Left kidney (tissue), 2 donors: Measurements from ENCODE around the gene SPATA12. TPM values are rescaled to one million over a fixed set of nuclear protein-coding genes. Genes with fewer than 3 reads are reported as not detected.
"Not testable (repeated sequence)": the region's sequence is repeated elsewhere in the genome, so short reads cannot be mapped to it uniquely, and the experiment has no call there.

ENCODE experiments used
- DNase-seq: peaks from one replicate; pipeline ENCODE4 v3.0.0-alpha.2; 2013
- polyA plus RNA-seq: library from polyadenylated mRNA; unstranded; fragments of 120-200 nt; gene quantifications from one replicate; pipeline ENCODE4 v1.2.1, GENCODE V29; 2013; ENCODE audit not compliant: insufficient read length

Gene SPATA12
- polyA plus RNA-seq, 1 donor: 0.22 TPM

DNA sequence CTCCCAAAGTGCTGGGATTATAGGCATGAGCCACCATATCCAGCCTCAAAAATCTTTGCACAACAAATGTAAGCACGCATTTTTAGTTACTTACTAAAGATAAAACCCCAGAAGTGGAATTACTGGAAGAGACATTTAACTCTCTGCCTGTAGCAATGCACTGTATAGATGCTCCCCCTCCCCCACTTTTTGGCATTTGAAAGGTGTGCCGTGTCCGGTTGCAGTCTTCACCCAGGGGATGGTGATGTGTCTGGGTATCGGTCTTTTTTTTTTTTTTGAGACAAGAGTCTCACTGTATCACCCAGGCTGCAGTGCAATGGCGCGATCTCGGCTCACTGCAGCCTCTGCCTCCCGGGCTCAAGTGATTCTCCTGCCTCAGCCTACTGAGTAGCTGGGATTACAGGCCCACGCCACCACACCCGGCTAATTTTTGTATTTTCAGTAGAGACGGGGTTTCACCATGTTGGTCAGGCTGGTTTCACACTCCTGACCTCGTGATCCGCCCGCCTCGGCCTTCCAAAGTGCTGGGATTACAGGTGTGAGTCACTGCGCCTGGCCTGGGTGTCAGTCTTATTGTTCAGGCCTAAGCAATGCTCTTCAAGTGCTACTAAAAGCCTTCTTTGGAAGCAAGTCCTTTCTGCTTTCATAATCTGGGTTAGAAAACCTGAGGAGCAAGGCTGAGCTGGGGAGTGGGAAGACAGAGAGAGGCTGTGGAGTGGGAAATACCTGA, 23.0 kb downstream of the SPATA12 start:
- not testable (repeated sequence) for DNase-seq

DNA sequence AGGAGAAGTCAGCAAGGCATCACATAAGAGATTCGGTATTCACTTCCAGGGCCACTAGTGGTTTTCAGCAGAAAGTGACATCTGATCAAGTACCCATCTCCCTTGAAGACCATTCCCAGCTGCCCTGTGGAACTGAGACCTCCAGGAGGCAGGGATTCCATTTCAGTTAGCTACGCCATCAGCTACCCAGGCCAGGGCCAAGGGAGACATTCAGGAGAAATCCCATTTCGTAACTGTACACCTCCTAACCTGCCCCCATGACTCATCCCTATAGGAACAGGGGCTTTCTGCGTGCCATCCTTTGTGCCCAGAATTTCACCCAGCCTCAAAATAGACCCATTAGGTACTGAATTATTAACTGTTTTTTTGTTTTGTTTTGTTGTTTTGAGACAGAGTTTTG, 24.7 kb downstream of the SPATA12 start:
- no peak for DNase-seq

DNA sequence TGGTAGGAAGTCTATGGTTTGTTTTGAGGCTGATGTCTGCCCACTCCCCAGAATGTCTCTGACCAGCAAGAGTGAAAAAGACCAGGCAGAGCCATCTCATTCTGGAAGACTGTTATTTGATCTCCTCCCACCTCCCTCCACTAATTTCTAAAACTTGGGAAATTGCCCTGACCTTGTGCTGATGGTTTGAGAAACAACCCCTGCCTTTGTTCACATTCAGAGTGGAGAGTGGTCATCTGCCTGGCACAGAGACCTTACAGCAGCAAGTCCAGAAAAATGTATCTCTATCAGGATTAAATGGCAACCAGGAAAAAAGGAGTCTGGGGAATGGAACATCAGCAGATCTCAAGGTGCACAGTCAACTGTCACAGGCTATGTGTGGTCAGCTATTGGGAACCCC, 25.7 kb downstream of the SPATA12 start:
- no peak for DNase-seq

GRCh38 chr3:57087361-57088092, 27.1 kb downstream of the SPATA12 start:
- DNase-seq: no peak

- no peak for DNase-seq
These were observed 28.0 kb downstream of the SPATA12 start for GRCh38 chr3:57088503-57088902.

GRCh38 chr3:57089043-57089442, 28.6 kb downstream of the SPATA12 start:
- no peak for DNase-seq

GRCh38 chr3:57091521-57092273, 31.2 kb downstream of the SPATA12 start:
- no peak for DNase-seq

DNA sequence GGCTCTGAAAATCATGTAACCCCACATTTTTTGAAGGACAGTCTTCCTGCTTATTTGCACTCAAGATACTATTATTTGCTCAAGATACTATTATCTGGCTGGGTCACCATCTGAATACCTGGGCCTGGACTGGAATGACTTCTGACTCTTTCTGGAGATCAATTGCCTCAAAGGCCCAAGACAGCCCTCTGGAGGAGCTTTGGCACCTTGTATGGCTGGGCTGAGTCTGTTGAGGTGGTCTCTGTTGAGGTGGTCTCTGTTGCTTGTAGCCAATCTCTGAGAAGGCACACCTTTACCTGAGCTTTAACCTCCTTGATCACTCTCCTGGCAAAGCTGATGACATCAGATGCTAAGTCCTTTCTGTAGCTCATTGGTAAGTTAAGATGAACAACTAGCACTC, 33.0 kb downstream of the SPATA12 start:
- no peak for DNase-seq

DNA sequence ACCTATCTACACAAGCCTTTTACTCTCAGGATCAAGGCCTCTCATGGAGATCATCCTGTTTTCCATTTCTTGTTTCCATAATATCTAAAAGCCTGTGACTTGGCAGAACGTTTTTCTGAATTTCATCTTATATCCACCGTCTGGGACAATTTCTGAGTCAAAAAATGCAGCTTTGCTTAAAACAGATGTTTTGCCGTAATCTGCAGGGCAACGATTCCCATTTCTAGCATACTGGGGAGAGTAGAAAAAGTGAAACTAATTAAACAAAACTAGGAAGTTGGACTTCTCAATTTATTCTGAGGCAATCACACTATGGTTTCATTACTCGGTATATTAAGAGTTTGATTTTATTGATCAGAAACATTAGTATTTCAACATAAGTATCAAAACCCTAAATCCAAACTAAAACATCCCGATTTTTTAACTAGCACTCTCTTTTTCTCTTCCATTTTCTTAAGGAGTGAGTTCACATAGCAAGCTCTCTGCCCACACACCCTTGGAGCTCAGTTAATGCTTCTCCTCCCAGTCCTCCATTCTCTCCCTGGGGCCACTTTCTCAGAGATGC, 33.6 kb downstream of the SPATA12 start:
- no peak for DNase-seq

GRCh38 chr3:57094575-57094974, 34.1 kb downstream of the SPATA12 start:
- no peak for DNase-seq

DNA sequence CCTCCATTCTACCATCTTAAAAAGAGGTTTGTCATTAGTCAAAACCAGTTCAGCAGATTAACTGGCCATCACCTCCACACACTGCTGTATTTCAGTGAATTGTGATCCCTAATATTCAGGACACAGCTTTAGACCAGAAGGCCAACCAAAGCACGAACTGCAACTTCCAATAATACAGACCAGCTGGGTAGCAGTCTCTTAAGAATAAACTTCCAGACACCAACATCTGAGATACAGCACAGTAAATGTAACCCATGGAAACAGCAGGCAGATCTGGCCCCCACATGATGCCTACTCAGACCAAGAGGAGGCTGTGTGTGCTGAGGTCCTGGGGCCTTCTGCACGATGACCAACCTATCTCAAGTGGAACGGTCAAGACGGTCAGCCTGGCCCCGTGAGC, 34.9 kb downstream of the SPATA12 start:
- no peak for DNase-seq

GRCh38 chr3:57097536-57097935, 37.1 kb downstream of the SPATA12 start:
- DNase-seq: no peak

DNA sequence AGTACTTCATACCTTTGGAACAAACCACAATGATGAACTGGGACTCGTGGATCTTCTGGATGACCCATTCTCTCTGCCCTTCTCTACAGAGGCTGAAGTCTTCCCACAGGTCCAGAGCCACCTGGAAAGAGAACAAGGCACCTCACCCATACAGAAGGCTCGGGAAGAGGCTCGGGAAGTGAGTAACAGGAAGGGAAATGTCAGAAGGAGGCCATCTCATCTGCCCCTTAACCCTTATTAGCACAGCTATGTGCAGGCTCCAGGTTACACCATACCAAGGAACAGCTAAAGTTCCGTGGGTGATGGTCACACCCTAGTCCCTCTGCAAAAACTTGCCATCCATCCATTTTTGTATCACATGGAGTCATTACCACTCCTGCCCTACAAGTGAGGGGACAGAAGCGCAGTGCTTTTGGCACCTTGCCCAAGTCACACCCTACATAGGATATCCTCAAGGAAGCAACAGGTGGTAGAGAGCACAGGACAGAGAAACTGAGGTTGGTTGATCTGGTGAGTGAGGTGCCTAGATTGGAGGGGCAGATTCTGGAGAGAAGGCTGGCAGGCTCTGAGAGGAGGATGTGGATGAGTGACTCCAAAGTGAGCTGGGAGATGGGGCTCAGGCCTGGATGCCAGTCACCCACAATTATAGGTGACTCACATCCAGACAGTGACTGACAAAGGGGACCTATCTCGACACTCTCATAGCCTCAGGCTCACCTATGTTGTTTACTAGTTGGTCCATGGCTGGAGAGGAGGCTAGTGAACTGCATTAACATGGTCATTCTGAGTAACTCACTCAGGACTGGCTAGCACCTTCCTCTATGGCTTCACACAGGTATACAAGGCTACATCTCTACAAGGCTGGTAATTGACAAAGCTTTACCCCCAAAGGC, 38.2 kb downstream of the SPATA12 start:
- no peak for DNase-seq

GRCh38 chr3:57100046-57100695, 39.7 kb downstream of the SPATA12 start:
- DNase-seq: peak; percentile 84

DNA sequence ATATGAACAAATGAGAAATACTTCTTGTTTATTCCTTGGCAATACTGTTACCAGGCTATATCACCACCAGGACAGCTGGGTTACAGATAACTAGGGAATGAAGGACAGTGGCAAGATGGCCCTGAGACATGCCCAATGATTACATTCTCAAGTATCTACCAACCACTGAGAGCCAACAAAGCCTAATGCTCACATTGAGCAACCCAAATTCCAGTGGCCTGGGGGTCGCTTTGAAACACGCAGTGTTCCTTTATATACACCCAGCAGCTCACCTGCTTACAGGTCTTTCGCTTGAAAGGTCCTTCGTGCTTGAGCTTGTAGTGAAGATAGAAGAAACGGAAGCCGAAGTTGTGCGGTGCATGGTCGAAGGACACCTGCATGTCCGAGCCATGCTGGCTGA, 45.1 kb downstream of the SPATA12 start:
- no peak for DNase-seq

DNA sequence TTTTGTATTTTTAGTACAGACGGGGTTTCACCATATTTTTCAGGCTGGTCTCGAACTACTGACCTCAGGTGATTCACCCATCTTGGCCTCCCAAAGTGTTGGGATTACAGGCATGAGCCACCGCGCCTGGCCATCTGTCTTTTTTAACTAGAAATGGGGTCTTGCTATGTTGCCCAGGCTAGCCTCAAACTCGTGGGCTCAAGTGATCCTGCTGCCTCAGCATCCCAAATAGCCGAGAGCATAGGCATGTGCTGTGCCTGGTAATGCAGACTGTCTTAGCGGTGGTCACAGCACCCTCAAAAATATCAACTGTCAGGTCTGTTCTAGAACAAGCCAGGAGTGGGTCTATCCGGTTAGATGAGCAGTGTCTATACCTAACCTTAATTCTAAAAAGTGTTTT, 48.2 kb downstream of the SPATA12 start:
- DNase-seq: no peak

DNA sequence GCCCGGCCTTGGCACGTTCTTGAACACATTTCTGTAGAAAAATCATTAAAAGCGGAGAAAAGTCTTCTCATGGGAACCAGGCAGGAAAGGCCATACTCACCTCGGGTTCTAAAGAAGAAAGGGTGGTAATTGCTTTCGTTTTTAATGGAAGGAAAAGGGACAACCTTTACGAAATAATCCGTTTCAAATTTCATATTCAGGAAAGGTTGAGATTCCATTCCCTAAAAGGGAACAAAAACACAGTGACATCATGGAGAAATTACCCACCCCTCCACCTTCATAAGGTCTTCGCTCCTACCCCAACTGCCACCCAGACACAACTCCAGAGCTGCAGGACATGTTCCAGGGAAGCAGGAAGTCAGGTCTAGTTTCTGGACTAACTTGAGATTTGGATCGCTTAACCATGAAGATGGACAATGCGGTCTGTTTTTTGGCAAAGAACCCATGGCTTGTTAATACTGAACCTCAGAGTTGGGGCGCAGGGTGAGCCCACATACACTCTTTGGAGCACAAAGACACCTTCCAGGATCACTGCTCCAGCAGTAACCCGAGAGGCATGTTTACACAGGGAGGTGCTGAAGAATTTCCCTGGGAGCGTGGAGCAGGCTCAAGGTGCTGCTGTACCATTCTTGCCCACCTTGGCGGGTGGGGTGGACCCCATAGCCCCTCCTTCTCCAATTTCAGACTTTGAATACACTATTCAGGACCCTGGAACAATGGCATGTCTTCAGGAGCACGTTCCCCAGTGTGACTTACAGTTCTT, 49.2 kb downstream of the SPATA12 start:
- no peak for DNase-seq

- no peak for DNase-seq
These were observed 49.8 kb downstream of the SPATA12 start for GRCh38 chr3:57110214-57110613.

DNA sequence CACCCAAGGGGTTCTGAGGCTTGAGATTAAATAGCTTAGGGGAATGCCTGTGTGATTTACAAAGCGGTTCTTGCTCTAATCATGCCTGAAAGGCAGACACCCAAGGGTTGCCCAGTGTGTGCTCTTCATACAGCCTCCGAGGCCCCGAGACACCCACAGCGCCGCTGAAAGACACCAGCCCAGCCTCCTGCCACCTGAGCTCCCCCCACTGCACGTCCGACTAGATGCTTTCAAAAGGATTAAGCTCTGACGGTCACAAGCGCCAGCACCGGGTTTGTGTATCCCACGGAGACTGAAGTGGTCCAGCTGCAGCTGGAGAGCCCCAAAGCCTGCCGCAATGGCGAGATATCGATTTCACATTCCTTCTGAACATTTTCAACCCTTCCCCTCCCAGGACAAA, 50.3 kb downstream of the SPATA12 start:
- DNase-seq: no peak

- DNase-seq: no peak
These were observed 51.7 kb downstream of the SPATA12 start for GRCh38 chr3:57112206-57112605.
